HG02610 (cell line): ENCODE data around the gene ZCCHC13.
"Not testable (repeated sequence)": the region's sequence is repeated elsewhere in the genome, so short reads cannot be mapped to it uniquely, and the experiment has no call there.

ENCODE experiments used
- ATAC-seq: cut with Tn5 transposase; IDR thresholded peaks from one replicate; pipeline ENCODE4 v1.9.1; 2021; ENCODE audit warnings: mild to moderate bottlenecking, moderate library complexity; ENCODE audit not compliant: unreplicated experiment

Gene ZCCHC13

GRCh38 chrX:74319321-74319720 lies 15.3 kb downstream of the ZCCHC13 start:
- ATAC-seq: not testable (repeated sequence)

GRCh38 chrX:74321191-74321590 lies 17.2 kb downstream of the ZCCHC13 start:
- no peak for ATAC-seq

- ATAC-seq: no peak
These were observed 20.2 kb downstream of the ZCCHC13 start for GRCh38 chrX:74324131-74324530.

- ATAC-seq: no peak
These were observed 21.4 kb downstream of the ZCCHC13 start for GRCh38 chrX:74325130-74326059.

- ATAC-seq: no peak
These were observed 34.9 kb downstream of the ZCCHC13 start for GRCh38 chrX:74338852-74339251.

GRCh38 chrX:74340051-74340450 lies 36.1 kb downstream of the ZCCHC13 start:
- no peak for ATAC-seq

- not testable (repeated sequence) for ATAC-seq
These were observed 38.2 kb downstream of the ZCCHC13 start for GRCh38 chrX:74342211-74342610.

- peak; percentile 96 for ATAC-seq
These were observed 39.6 kb downstream of the ZCCHC13 start for GRCh38 chrX:74343343-74344279.

- peak; percentile 13 for ATAC-seq
These were observed 40.3 kb downstream of the ZCCHC13 start for GRCh38 chrX:74344280-74344622.

- no peak for ATAC-seq
These were observed 42.1 kb downstream of the ZCCHC13 start for GRCh38 chrX:74346088-74346487.

- no peak for ATAC-seq
These were observed 45.4 kb downstream of the ZCCHC13 start for GRCh38 chrX:74349387-74349786.

- ATAC-seq: no peak
These were observed 47.8 kb downstream of the ZCCHC13 start for GRCh38 chrX:74351760-74352159.

GRCh38 chrX:74353984-74354383 lies 50.0 kb downstream of the ZCCHC13 start:
- ATAC-seq: no peak
